Fibroblast of skin of right biceps (primary cell): Measurements from ENCODE around the gene FSTL4.

Experiments used
- DNase-seq: peaks from one replicate; pipeline ENCODE4 v3.0.0-alpha.2; 2013

Gene FSTL4

DNA sequence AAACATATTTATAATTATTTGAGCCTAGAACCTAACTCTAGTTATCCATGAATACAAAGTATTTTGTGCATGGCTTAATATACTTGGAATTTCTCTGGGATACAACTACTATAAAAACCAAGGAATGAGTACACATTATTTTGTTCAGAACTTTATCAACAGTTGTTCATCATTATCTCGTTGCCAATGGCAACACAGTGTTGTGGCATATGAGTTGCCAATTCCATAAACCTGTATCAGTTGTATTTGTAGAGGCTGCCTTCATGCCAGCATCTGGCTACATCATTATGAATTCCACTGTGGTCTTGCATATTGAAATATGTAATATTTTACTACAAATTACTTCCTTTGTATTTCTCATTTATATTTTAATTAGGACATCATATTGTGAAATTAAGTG lies 250.4 kb downstream of the FSTL4 start:
- no peak for DNase-seq

DNA sequence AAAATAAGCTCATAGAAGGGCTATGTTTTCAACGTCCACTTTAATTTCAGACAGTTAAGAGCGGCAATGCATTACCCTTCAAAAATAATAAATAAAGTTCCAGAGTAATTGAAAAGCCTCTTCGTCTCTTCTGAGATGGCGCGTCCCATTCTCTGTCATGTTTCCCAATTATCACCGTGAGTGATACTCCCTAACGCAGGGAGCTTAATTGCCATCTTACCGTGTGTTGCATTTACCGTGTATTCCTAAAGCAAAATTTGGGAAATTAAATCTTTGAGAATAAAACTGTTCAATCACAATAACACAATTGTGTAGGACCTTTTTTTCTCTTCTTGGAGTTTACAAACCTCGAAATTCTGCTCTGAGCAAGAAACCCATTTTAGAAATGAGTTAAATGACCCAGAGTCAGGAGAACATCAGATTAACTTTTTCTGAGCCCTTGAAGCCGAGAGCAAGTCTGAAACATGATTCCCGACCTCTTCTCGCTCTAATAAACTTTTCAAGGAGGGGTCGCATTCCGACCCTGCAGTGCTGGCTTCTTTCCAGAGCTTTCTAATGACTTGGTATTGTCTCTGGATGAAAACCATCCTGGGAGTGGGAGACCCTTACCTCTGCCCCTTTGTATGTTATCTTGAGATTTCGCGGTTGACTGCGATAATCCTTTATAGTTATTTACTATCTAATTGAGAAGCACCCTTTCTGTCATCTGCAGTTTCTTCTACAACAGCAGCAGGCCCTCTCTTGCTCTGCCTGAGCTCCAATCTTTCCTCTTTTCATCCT lies 251.5 kb downstream of the FSTL4 start:
- no peak for DNase-seq

DNA sequence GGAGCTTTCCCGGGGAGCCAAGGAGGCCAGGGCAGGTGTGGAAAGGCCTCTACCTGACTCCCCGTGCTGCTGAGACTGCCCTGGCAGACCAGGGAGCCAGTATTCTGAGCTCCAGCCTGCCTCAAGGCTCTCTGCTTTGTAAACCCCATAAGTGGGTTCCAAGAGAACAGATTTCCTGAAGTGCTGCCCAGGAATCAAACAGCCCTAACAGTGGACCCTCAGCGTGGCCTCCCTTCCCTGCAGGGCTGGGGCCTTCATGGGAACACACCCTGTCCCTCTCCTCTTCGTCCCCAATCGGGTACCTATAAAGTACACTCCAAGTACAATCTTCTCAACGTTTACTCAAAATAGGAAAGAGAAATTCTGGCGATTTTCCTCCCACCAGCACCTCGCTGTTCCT lies 252.5 kb downstream of the FSTL4 start:
- DNase-seq, result no peak

DNA sequence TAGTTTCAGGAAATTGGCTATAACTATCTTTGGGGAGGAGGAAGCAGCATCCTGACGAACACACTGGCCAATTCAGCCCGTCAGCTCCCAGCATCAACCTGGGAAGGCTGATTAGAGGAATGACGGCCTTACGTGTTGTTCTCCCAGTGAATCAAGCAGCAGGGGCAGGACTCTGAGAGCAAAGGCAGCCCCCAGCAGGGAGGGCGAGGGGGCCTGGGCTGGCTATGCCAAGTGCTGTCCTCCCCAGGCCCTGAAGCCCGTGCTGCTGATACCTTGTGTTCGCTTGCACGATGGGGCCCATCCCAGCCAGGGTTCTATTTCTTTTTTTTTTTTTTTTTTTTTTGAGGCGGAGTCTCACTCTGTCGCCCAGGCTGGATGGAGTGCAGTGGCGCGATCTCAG lies 254.1 kb downstream of the FSTL4 start:
- DNase-seq, result no peak

DNA sequence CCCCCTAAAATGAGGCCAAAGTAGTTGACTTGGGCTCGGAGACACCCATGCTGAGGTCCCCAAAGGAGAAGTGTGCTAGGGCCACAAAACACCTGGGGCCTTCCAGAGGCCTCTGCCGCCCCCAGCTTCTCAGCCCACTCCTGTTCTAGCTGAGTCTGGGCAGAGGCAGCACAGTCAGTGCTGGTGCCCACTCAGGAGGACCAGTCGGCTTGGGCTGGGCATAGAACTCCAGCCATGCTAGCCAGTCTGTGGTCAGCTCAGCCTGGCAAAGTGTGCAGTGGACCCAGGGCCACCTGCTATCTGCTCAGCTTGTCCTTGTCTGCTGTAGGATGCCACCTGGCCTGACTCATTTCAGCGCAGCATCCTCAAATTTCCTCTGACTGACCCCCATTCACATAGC lies 254.6 kb downstream of the FSTL4 start:
- no peak for DNase-seq

DNA sequence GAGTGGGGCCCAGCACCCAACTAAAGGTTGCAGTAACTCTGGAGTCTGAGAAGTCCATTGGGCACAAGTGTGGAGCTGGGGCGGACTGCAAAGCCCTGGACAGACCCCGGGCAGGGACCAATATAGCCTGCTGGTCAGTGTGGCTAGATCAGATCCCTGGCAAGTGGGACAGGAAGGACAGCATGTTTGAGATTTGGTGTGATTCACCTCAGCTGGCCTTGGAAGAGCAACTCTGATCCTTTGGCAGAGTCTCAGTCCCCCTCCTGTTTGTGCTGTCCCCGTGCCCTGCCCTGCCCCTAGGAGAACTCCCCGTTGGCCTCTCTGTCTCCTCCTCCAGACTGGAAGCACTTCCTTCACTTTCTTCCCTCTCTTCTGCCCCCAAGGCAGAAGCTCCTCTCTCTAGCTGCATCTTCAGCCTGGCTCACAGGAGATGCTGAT lies 255.3 kb downstream of the FSTL4 start:
- no peak for DNase-seq

DNA sequence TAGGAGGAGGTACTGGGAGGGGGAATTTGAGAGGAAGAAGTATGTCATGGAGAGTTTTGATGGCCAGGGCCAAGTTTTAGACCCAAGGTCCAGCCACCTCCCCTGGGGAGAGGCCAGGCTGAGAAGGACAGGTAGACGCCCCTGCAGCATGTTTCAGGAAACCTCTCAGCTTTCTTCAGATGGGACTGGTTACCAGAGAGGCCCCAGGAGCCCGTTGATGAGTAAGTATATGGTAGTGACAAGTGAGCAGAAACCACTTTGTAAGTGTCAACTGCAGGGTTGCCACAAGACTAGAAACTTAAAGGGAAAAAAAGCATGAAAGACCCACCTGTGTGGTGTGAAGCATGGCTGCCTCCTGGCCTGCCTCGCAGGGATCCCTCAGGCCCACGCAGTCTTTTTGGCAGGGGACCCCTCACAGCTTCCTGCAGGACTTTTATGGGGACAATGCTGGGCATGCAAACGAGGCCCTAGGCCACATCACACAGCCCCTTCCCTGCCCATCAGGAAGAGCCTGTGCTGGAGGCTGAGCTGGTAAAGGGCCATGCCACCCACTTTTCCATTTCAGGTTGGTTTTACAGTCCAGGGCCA lies 255.9 kb downstream of the FSTL4 start:
- no peak for DNase-seq

DNA sequence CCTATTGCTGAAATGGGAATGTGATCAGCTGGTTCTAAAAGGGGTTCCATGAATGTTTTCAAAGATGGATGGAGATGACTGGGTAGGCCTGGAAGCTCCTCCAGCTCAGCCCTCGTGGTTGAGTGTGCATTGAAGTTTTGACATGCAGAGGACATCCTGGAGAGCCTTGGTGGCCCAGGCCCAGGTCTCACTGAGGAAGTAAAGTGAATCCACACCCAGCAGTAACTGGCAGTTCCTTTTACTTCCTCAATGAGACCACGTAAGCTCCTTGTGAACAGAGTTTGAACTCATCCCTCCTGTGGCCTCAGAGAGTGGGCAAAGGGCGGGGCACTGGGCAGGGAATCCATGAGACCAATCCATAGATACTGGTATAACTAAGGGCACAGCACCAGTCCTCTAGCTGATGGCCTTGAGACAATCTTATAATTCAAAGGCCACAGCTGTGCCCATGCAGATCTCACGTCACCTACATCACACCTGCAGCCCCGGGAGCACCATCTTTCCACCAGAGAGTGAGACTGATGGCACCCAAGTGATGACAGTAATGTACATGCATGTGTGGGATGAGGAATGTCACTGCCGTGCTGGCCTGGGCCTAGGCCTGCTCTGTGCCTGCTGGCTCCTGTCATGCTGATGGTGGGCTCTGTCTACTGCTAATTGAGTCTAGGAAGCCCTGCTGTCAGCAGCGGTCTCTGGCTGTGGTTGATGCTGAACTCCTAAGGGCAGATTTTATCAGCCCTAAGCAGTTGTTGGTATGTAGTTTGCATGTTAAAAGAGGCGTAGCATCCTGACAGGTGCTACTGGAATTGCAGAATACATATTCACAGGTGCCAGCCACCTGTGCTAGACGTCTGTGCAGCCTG lies 257.8 kb downstream of the FSTL4 start:
- no peak for DNase-seq

DNA sequence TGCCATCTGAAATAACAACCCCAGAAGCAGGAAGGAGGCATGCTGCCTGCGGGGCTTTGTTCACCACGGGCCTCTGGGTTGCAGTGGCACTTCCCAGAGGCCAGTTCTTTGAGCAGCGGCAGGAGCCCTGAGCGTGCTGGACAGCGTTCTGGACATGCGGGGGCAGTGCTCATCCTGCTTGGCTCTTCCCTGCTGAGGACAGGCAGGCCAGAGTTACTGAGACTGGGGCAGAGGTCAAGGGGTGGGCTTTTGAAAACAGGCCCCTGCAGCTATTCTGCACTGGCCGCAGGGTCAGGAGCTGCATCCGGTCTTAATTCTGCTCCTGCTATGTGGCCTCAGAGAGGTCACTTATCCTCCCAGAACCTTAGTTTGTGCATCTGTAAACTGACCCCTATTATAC lies 258.6 kb downstream of the FSTL4 start:
- DNase-seq, result no peak

DNA sequence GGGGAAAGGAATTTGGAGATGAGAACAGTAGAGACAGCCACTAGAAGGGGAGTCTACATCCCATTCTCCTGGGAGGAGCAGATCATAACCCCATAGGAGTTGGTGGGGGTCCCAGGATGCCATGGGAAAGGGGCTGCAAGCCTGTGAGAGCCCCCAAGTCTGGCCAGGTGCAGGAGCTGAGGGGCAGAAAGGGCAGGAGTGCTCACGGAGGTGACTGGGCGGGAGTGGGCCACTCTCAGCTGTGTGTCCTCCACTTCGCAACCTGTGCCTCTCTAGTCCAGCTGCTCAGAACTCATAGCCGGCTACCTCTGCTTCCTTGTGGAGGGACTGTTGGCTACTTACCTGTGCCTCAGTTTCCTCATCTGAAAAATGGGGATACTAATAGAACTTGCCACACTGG lies 263.9 kb downstream of the FSTL4 start:
- no peak for DNase-seq

DNA sequence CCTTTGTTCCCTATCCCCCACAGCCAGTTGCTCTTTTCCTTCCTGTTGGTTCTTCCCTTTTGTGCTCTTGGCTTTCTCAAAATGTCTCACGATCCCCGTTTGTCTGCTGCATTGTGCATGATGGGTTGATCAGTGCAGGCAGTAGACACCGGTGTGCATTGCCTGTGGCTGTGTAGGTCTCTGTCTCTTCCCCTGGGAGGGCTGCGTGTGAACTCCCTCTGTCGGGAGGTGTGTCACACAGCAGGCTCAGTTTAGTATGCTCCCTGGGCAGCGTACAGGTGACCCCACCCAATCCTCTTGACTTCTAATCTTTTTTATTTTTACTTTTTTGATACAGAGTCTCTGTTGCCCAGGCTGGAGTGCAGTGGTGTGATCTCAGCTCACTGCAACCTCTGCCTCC lies 265.3 kb downstream of the FSTL4 start:
- DNase-seq, result no peak

DNA sequence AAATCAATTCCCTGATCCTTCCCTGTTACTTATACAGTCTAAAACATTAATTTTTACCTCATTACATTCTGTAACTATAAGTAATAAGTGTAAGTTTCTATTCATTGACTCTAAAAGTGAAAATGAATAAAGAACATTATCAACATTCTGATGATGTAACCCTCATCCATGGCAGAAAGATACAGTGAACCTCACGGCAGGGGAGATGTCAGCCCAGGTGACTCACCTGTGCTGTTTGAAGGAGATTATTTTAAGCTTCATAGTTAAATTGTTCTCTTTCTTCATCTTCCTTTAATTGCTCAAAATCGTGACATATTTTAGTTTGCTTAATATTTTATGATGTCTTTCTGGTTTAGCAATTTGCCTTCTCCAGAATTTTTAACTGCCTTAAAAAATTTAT lies 268.1 kb downstream of the FSTL4 start:
- DNase-seq, result no peak

DNA sequence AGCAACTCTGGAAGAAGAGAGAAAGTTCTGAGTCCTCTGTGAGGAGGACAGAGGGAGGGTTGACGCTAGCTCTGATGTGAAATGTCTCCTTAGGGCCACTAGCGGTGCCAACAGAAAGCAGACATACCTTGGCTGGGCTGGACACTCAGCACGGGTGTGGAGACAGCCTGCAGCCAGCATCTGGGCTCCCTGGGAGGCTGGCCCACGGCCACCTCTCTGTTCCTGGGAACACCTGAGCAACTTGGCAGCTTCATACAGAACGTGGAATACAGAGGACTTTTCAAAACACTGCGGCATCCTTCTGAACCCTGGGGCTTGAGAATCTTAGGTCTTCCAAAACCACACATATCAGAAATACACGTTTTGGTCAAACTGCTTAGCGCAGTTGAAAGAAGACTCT lies 269.1 kb downstream of the FSTL4 start:
- no peak for DNase-seq

DNA sequence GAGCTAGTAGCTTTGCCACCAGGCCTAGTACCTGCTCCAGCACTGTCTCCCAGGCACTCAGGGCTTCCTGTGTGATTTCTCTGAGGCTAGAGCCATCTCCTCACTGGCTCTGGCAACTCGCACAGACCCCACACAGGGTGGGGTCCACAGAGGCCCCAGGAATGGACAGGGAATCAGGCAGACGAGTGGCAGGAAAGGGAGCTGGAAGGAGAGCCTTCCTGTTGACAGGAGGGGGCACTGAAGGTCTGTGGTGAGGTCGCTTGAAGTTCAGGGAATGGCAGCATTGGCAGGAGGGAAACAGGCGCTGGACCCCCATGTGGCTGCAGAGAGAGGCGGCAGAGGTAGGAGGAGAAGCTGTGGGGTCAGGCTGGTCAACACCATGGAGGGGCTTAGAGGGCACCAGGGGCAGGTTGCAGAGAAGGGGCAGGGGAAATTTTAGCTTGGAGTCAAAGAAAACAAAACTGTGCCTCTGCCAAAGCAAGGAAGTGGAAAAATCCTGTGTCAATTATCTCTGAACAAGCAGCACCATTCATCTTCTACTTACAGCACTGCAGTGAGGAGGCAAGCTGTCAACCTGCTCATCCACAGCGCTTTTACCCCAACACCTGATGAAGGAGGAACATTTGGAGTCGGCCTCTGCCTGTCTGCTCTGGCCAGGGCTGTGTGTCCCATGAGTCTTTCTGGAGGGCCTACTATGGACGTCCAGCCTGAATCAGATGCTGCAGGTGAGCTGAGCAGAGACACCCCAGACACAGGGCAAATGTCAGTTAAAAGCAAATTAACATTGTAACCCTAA lies 270.2 kb downstream of the FSTL4 start:
- no peak for DNase-seq

DNA sequence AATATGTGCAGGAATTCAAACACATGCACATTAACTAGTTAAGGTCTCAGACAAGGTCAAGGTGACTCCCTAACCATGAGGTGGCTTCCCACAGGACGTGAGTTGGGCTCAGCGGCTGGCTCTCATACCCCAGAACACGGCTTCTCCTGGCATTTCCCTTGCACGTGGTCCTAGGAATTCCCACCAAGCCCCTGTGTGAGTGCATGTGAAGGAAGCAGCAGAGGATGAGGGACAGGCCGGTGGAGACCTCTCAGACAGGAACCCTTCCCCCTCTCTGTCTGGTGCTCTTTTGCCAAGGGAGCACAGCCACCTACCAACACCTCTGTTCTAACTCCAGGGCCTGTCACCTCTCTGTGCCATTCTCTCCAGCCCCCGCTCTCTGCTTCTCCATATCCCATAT lies 271.0 kb downstream of the FSTL4 start:
- no peak for DNase-seq

DNA sequence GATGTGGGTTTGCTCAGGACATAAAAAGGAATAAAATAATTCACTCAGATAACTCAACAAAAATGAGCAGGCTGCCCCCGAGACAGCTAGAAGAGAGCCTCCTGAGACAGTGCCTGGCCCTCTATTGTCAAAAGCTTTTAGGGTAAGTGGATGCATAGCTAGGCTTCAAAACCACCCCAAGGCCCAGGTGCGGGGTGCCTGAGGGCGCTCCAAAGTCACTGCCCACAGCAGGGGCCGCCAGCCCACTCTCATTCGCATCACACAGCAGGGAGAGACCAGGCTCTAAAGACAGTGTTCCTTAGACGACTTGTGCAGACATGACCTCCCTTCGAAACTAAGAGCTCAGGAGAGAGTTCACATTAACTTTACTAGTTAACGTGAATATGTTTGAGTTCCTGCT lies 271.5 kb downstream of the FSTL4 start:
- DNase-seq, result no peak

DNA sequence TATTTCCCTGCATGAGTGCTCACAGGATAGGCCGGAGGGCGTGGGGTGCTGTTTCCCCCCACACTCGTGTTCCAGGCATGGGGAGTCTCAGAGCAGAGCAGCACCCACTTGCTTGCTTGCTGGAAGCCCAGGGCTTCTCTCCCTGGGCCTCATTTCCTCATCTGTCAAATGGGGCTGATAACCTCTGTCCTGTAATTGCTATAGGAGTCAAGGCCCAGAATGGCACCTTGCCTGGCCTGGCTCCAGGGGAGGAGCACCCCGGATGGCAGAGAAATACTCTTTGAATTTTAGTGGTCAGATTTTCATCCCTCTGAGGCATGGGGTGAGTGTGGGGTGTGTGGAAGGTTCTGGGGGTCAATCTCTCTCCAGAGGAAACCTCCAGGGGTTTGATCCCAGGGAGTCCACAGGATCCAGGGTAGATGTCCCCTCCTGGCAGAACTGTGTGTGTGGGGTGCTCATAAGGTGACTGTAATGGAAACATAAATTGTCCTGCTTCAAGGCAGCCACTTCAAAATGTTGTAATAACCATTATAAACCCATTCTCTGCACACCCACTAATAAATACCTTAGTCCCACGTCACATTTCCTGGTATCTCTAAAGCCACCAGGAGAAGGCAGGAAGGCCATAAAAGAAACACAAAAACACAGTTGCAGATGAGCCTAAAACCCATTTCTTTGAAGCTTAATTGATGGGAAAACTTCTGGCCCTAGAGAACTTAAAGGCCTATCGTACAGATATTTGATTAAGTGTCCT lies 272.2 kb downstream of the FSTL4 start:
- DNase-seq, result no peak

DNA sequence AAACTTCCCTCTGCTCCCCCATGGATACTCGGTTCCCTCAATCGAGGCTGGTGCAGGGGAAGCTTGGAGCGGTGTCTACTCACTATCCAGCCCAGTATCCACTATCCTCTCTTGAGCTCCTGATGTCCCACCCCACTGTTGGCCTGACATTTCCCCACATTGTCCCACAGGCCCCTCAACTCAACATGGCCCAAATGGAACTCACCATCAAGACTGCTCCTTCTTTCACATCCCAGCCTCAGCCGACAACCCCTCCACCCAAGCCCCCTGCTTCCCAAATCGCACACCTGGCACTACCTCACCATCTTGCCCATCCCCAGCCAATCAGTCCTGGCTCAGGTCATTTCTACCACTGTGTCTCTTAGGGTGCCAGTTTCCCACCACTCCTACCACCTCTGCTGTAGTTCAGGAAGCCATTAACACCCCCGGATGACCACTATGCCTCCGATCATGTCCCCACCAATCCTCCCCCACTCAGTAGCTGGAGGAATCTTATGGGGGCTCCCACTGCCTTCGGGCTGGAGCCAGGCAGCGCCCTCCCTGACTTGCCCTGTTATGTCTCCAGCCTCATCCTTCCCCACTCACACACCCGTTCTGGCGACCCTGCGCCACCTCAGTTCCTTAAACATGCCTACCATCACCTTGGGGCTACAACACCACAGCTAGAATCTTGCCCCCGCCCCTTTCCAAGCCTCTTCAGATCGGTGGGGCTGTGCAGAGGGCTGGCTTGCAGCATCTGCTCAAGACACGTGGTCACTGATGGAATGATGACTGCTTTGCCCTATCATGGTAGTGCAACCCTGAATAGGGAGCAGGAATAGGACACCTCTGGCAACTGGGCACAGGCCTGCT lies 273.6 kb downstream of the FSTL4 start:
- DNase-seq, result no peak

DNA sequence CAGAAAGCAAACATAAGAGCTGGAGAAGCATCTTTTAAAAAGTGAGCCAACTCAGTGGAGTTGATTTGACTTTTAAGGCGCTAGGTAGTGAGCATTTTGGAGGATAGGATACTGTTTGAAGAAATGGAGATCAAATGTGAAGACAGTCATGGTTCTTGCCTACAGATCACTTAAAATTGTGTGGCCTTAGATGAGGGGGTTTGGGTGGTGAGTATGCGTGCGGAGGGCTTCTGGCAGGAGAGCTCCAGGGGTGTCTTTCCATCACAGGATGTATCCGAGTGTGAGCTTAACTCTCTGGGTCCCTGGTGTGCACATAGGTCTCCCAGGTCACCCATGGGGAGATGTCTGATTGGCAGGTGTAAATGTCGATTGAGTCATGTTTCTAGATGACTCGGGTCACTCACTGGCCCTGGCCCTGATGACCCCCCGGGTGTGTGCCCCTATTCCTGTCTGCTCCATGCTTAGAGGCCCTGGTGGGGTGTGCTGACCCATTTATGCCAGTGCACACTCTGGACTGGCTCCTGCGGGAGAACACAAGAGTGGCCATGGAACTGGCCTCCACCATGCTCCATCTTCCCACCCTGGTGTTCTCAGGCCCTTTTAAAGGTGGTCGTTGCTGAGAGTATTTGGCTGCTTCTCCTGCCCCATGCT lies 274.4 kb downstream of the FSTL4 start:
- no peak for DNase-seq

DNA sequence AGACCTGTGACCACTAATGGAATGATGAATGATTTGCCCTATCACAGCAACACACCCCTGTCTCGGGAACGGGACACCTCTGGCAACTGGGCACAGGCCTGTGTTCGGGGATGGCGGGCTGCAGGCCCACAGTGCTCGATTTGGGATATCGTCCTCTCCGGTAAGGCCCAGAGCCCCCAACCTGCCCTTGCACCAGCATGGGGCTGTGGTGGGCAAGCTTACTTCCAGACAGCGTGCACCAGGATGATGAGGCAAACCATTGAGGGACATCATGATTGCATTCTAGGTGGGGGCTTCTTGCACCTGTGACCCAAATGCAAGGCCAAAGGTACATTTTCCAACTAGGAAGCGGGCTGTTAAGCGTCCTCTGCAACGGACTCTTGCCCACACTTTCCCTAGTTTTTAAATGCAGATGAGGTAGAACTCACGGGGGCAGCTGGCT lies 275.4 kb downstream of the FSTL4 start:
- DNase-seq, result no peak
